ENCODE results near the gene PIK3AP1. TPM values are rescaled to one million over a fixed set of nuclear protein-coding genes. Genes with fewer than 3 reads are reported as not detected.

PIK3AP1 gene
- total RNA-seq, 1 donor from 2014 or later, result 5.9 TPM

GRCh38 chr10:96657385-96657784 lies 62.9 kb downstream of the PIK3AP1 start:
- TF ChIP-seq POLR2AphosphoS5 (IDR thresholded peaks at IDR 0.05; ENCODE audit: insufficient read depth in 1 of 2, low read depth in 1 of 2), result no peak
- TF ChIP-seq POLR2A (IDR thresholded peaks at IDR 0.05), result no peak
- no peak for TF ChIP-seq CTCF (IDR thresholded peaks at IDR 0.05)

DNA sequence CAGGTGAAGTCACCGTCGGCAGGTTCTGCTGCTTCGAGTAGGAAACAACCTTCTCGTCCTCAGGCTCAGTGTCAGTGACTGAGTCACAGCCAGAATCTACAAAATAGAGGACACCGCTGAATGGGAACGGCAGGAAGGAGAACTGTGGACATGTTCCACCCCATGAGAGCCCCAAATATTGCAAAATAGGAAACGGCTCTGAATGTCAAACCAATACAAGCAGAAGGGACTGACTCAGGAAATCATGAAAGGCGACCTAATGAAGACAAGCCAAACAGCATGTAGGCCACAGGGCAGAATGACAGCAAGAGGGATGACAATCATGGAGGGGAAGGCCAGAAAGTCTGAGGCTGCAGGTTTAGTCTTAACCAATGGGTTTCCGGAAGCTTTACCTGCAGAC lies 63.5 kb downstream of the PIK3AP1 start:
- TF ChIP-seq CTCF (IDR thresholded peaks at IDR 0.05) (no peak), POLR2AphosphoS5 (IDR thresholded peaks at IDR 0.05; ENCODE audit: insufficient read depth in 1 of 2, low read depth in 1 of 2) (no peak), POLR2A (IDR thresholded peaks at IDR 0.05) (no peak)
- H3K36me3 ChIP-seq, result no peaks in the 10 kb centered on the region
- H3K9me3 ChIP-seq, result no peaks in the 10 kb centered on the region
- H3K4me1 ChIP-seq, result no peaks in the 10 kb centered on the region
- no peaks in the 10 kb centered on the region for H3K27me3 ChIP-seq
- intact Hi-C loops (cut with DNase I), result no loop called here
- DNase-seq (ENCODE audit: extremely low spot score in 2 of 2), result no peak
- H3K4me3 ChIP-seq, result no peak overlapping the region
- H3K27ac ChIP-seq, result no peak overlapping the region

More at GRCh38 chr10:96657385-96657784, 62.9 kb downstream of the PIK3AP1 start:
- Histone ChIP-seq H3K27me3 (no peaks in the 10 kb centered on the region), H3K4me3 (no peak overlapping the region), H3K27ac (no peak overlapping the region), H3K36me3 (no peaks in the 10 kb centered on the region), H3K4me1 (no peaks in the 10 kb centered on the region), H3K9me3 (no peaks in the 10 kb centered on the region)
- DNase-seq (ENCODE audit: extremely low spot score in 2 of 2), result no peak
- intact Hi-C loops (cut with DNase I), result no loop called here

- Histone ChIP-seq H3K27me3 (no peaks in the 10 kb centered on the region), H3K4me1 (no peaks in the 10 kb centered on the region), H3K36me3 (no peaks in the 10 kb centered on the region), H3K27ac (no peak overlapping the region), H3K9me3 (no peaks in the 10 kb centered on the region), H3K4me3 (no peak overlapping the region)
- no peak for DNase-seq (ENCODE audit: extremely low spot score in 2 of 2)
- intact Hi-C loops (cut with DNase I), result no loop called here
- TF ChIP-seq CTCF (IDR thresholded peaks at IDR 0.05), result no peak
- TF ChIP-seq POLR2A (IDR thresholded peaks at IDR 0.05), result no peak
- TF ChIP-seq POLR2AphosphoS5 (IDR thresholded peaks at IDR 0.05; ENCODE audit: insufficient read depth in 1 of 2, low read depth in 1 of 2), result no peak
Observed at GRCh38 chr10:96656198-96656577, 64.1 kb downstream of the PIK3AP1 start.

DNA sequence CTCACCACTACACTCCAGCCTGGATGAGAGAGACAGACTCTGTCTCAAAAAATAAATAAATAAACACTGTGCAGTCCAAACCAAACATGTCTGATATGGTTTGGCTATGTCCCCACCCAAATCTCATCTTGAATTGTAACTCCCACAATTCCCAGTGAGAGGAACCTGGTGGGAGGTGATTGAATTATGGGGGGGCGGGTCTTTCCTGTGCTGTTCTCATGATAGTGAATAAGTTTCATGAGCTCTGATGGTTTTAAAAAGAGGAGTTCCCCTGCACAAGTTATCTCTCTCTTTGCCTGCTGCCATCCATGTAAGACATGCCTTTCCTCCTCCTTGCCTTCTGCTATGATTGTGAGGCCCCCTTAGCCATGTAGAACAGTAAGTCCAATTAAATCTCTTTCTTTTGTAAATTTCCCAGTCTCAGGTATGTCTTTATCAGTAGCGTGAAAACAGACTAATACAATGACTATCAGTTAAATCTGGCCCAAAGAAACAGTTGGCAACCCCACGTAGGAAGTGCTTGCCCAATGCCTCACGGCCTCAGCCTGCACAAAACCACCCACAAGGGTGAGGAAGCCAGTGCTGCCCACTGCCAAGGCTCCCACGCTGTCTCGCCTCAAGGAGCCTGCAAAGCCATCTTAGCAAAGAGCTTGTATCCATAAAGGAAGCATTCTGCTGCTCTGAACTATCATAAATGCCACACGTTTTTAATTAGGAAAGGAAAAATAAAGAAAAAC lies 64.7 kb downstream of the PIK3AP1 start:
- H3K36me3 ChIP-seq, result no peaks in the 10 kb centered on the region
- no peaks in the 10 kb centered on the region for H3K4me1 ChIP-seq
- no peak overlapping the region for H3K4me3 ChIP-seq
- intact Hi-C loops (cut with DNase I), result no loop called here
- no peaks in the 10 kb centered on the region for H3K9me3 ChIP-seq
- no peak overlapping the region for H3K27ac ChIP-seq
- H3K27me3 ChIP-seq, result no peaks in the 10 kb centered on the region
- DNase-seq (ENCODE audit: extremely low spot score in 2 of 2), result no peak
- TF ChIP-seq POLR2A (IDR thresholded peaks at IDR 0.05), result no peak
- no peak for TF ChIP-seq POLR2AphosphoS5 (IDR thresholded peaks at IDR 0.05; ENCODE audit: insufficient read depth in 1 of 2, low read depth in 1 of 2)
- TF ChIP-seq CTCF (IDR thresholded peaks at IDR 0.05), result no peak

DNA sequence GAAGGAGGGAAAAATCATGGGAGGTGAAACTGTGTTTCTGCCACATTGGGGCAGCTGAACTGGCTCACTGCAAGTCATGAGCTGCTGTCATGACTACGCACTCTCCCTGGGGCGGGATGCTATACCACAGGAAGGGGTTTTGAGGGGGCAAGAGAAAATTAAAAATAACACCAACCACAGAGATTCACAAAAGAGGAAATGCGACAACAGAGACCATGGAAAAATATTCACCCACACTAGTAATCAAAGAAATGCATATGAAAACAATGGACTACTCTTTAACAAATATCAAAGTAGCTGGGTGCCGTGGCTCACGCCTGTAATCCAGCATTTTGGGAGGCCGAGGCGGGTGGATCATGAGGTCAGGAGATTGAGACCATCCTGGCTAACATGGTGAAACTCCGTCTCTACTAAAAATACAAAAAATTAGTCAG lies 68.3 kb downstream of the PIK3AP1 start:
- TF ChIP-seq POLR2AphosphoS5 (IDR thresholded peaks at IDR 0.05; ENCODE audit: insufficient read depth in 1 of 2, low read depth in 1 of 2) (no peak), CTCF (IDR thresholded peaks at IDR 0.05) (no peak), POLR2A (IDR thresholded peaks at IDR 0.05) (no peak)
- Histone ChIP-seq H3K9me3 (no peaks in the 10 kb centered on the region), H3K27me3 (no peaks in the 10 kb centered on the region), H3K4me1 (no peaks in the 10 kb centered on the region), H3K27ac (no peak overlapping the region), H3K4me3 (no peak overlapping the region), H3K36me3 (no peaks in the 10 kb centered on the region)
- DNase-seq (ENCODE audit: extremely low spot score in 2 of 2), result no peak
- intact Hi-C loops (cut with DNase I), result no loop called here
